ENCODE results near the gene RBKS.

Gene RBKS

GRCh38 chr2:27828305-27828704, 61.9 kb downstream of the RBKS start:
- no peak for DNase-seq

GRCh38 chr2:27824401-27824800, 65.8 kb downstream of the RBKS start:
- no peak for DNase-seq

- no peak for DNase-seq
Measured at GRCh38 chr2:27823569-27823968, 66.6 kb downstream of the RBKS start.

- DNase-seq, result no peak
Measured at GRCh38 chr2:27823135-27823534, 67.1 kb downstream of the RBKS start.

- DNase-seq, result no peak
Measured at GRCh38 chr2:27822049-27822448, 68.1 kb downstream of the RBKS start.

- no peak for DNase-seq
Measured at GRCh38 chr2:27815860-27816438, 74.2 kb downstream of the RBKS start.

- no peak for DNase-seq
Measured at GRCh38 chr2:27814758-27815157, 75.4 kb downstream of the RBKS start.

- DNase-seq, result no peak
Measured at GRCh38 chr2:27811768-27812167, 78.4 kb downstream of the RBKS start.

GRCh38 chr2:27810455-27810854, 79.7 kb downstream of the RBKS start:
- DNase-seq, result no peak

GRCh38 chr2:27809761-27810241, 80.4 kb downstream of the RBKS start:
- DNase-seq, result peak; percentile 99

GRCh38 chr2:27808984-27809383, 81.2 kb downstream of the RBKS start:
- DNase-seq, result no peak

- DNase-seq, result no peak
Measured at GRCh38 chr2:27808418-27808817, 81.8 kb downstream of the RBKS start.

GRCh38 chr2:27807476-27807875, 82.7 kb downstream of the RBKS start:
- peak; percentile 41 for DNase-seq

GRCh38 chr2:27806311-27807059, 83.7 kb downstream of the RBKS start:
- DNase-seq, result peak; percentile 36

- no peak for DNase-seq
Measured at GRCh38 chr2:27805180-27805579, 85.0 kb downstream of the RBKS start.

- peak; percentile 32 for DNase-seq
Measured at GRCh38 chr2:27804146-27804545, 86.0 kb downstream of the RBKS start.

- no peak for DNase-seq
Measured at GRCh38 chr2:27803046-27803445, 87.1 kb downstream of the RBKS start.

GRCh38 chr2:27802547-27802946, 87.6 kb downstream of the RBKS start:
- no peak for DNase-seq

GRCh38 chr2:27800856-27801255, 89.3 kb downstream of the RBKS start:
- DNase-seq, result no peak

GRCh38 chr2:27799646-27800010, 90.6 kb downstream of the RBKS start:
- no peak for DNase-seq

- peak; percentile 100 for DNase-seq
Measured at GRCh38 chr2:27798948-27799645, 91.1 kb downstream of the RBKS start.

- no peak for DNase-seq
Measured at GRCh38 chr2:27798486-27798885, 91.7 kb downstream of the RBKS start.

- no peak for DNase-seq
Measured at GRCh38 chr2:27797841-27798240, 92.3 kb downstream of the RBKS start.
